ENCODE data around the gene ATP6V0E2.
"Not testable (repeated sequence)": the region's sequence is repeated elsewhere in the genome, so short reads cannot be mapped to it uniquely, and the experiment has no call there.

The ATP6V0E2 gene

DNA sequence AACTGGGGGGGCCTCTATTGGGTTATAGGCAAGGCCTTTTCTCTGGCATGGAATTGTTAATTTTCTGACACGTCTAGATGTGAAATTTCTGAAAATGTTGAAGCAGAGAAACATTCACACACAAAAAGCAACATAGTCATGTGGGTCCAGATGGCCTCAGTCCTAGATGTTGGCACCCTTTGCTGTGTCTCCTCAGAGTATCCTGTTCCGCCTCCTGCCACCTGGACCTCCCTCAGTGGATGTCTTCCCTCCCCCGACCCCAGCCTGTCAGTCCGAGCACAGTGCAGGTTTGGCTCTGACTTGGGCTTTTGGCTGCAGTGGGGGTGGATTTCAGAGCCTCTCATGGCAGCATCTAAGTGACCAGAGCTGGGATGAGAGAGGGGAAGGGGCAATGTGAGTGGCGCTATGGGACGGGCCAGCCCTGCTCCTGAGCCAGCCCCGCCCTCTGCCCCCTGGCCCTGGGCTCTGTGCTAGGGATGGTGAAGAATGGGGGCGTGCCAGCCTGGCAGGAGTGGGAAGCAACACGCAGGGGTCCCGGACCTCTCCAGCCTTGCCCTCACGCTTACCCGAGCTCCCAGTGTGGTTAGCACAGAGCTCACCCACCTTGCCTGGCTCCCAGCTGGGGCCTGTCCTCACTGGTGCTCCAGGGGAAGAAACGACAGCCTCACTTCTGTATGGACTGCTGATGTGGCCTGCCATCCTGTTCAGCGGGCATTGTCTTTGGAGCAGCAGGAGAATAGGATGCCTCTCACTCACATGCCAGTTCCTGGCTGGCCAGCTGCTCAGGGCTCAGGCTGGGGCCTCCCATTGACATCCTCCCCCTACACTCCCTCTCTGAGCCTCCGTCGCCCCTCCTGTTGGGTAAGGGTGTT, 6.2 kb downstream of the ATP6V0E2 start:
- DNase-seq (ENCODE audit: low read depth in 3 of 3), result no peak

DNA sequence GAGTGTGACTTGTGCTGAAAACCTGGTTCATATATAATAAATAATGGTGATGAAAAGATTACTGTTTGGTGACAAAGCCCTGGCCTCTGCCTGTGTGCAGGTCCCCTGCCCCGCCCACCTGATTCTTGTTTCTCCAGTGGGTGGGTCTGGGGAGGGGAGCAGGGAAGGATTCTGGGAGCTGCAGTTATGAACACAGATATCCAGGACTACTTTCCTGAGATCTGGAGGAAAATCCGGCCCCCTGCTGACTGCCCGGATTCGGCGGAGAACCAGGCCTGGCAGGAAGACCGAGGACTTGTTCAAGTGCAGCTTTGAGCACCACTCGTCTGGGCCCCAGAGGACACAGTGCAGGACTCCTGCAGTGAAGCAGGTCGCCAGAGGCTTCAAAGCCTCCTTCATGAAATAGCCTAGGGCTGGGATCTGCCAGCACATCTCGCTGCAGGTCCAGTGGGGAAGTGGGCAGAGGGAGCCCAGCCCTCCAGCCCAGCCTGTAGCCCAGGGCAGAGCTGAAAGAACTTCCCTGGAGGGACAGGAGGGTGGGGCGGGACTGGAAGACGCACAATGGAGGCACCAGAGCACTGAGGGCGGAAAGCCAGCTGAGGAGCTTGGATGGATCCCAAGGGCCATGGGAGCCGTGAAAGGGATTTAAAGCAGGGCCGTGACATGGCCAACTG, 7.0 kb downstream of the ATP6V0E2 start:
- DNase-seq (ENCODE audit: low read depth in 3 of 3), result no peak

DNA sequence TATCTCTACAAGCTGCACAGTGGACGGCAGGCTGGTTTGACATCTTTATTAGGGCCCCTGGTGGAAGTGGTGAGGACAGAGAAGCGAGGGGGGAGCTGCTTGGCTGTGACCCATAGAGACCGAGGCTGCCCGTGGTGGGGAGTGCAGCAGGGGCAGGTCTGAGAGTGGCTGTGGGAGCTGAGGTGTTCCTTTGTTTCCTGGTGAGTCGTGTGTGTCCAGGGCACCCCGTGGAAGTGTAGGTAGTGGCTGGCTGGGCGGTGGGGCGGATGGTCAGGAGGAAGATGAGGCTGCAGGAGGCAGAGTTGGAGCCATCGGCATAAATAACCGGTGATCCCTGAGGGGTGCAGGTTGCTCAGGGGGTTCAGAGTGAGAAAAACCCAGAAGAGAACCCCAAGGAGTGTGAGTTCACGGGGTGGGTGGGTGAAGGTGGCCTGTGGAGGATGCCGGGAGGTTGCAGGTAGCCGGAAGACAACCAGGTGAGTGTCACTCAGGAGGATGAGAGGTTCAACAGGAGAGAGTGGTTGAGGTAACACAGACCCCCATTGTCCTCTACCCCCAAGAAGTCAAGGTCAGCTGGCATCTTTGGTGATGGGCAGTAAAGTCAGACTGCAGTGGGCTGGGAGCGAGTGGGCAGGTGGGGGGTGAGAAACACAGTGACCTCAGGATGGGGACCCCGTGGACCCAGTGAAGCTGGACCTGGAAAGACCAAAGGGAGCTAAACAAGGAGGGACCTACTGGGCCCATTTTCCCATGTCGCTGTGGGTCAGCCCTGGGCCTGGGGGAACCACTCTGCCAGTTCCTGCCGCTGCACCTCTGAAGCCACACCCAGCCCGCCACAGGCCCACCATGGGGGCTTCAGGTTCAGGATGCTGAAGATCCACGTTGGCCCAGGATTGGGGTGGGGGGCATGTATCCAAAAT, 7.8 kb downstream of the ATP6V0E2 start:
- DNase-seq (ENCODE audit: low read depth in 3 of 3), result no peak

DNA sequence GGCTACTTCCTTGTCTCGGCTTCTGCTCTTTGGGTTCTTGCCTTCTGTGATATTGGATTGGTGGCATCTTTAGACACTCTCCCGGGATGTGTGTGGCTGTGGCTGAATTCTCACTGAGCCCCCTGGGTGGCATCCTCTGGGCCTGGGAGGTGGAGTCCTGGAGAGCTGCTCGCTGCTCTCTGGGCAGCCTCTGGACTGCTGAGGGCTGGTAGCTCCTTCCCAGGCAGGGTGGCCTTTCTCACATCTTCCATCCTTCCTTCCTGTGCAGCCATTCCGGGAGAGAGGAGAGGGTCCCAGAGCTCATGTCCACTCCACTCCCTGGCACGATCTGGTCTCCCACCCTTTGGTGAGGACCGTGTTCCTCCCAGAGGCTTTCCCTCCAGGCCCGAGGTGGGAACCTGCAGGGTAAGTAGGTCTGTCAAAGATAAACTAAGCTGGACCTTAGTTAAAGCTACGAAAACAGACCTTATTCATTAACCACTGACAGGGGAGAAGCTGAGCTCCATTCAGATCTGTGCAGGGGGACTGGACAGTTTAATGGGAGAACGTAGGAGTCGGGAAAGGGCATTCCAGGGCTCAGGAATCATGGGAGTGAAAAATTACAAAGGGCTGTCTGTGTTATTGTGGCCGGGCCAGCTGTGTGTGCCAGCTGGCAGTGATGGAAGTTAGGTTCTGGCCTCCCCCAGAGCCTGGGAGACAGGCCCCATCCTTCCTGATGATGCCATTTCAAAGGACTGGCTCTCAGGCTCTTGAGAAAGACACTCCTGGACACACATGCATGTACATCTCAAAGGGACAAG, 8.7 kb downstream of the ATP6V0E2 start:
- no peak for DNase-seq (ENCODE audit: low read depth in 3 of 3)

DNA sequence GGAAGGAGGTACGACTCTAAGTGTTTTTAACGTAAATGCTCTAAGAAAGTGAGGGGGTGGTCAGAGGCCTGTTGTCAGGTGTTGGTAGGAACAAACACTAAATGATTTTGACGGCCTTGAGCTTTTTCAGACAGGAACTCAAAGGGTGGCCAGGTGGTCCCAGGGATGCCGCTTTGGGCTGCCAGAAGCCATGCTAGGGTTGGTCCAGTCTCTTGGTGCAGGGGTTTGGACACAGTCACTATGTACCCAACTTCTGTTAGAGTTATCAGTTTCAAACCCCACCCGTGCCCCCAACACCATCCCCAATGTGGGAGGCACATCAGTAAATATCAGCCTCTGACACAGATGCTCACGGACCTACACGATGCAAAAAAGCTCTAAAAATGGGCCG, 9.3 kb downstream of the ATP6V0E2 start:
- DNase-seq (ENCODE audit: low read depth in 3 of 3), result no peak

DNA sequence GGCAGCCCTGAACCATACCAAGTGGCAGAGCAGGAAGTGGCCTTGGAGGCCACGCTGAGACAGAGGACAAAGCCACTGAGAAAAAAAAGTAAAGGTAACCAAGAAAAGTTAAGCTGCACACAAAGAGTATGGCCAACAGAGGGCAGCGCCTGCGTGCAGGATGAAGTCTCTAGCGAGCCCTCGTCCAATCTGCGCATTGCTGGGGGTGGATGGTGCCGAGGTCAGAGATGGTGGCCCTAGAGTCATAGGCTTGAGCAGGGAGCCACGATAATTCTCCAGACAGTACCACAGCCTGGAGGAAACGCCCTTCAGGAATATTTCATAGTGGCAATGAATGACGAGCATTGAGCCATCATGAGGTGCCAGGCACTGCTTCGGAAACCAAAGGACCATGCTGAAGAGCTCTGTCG, 9.7 kb downstream of the ATP6V0E2 start:
- no peak for DNase-seq (ENCODE audit: low read depth in 3 of 3)

DNA sequence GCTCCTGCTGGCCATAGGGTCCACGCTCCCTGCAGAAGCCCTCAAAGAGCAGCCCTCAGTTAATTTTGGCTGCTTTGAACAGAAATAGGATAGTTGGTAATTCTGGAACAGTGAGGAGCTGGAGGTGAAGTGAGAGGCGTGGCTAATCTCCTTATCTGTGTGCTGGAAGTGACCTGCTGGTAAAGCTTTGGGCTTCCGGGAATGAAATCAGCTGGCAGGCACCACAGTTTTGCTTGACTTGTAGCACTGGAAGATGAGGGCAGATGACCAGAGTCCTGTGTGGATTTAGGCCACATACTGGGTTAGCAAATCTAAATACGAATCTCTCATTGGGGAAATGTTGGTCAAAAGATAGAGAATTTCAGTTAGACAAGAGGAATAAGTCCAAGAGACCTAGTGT, 10.2 kb downstream of the ATP6V0E2 start:
- no peak for DNase-seq (ENCODE audit: low read depth in 3 of 3)

DNA sequence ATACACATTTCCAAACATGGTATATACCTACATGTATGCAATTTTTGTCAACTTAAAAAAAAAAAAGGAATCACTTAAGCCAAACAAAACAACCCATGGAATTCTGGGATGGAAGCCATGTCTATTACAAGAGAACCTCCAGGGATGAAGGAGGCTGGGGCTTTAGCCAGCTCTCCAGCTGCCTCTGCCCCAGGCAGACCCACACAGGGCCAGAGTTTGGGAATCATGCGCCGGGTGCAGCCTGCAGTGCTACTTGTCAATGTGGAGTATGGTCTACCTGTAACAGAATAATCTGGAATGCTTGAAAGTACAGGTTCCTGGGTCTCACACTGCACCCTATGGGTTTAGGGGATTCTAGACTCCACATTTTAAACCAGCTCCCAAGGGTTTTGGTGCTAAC, 10.8 kb downstream of the ATP6V0E2 start:
- DNase-seq (ENCODE audit: low read depth in 3 of 3), result no peak

DNA sequence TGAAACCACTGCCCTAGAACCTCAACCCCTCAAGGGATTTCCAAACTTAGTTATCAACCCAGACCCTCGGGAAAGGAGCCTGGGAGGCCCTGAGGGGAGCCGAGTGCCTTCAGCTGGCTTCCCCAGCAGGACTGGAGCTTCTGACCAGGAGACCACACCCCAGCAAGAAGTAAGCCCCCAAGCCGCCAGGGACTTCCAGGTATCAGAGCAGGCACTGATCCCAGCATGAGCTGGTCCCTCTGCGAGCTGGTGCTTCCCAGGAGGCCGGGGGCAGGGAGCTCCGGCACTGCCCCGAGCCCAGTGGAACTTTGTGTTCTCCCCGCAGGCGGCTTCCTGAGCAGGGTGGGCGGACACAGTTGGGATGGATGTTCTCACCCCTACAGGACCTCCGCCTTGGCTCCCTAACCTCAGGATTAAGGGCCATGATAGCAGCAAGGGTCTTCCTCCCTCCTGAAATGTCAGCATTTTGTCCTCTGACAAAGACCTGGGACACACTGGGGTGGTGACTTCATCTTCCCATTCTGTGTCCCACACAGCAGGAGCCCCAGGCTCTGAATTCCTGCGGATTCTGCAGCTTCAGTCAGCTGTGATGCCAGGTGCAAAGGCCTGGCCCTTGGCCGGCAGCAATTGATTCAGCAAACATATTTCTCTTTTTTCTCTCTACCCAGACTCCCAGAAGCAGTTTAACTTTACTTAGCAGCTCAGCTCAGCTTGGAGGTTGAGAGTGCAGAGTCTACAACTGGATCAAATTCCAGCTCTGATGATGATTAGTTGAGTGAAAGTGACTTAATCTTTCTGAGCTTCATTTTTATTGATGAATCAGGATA, 11.6 kb downstream of the ATP6V0E2 start:
- no peak for DNase-seq (ENCODE audit: low read depth in 3 of 3)

DNA sequence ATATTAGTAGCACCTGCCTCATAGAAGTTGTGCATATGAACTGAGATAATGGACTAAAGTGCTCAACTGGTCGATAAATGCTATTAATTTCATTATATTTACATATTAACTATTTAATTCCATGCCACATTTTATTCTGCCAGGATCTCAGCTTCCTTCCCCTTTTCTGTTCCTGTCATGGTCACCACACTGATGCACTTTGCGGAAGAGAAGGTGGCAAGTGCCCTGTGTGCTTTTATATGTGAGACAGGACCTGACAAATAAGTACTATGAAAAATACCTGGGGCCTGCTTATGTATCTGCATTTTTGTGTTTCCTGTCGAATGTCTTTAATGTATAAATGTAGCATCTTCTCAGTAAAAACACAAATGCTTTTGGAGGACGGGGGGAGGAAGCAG, 12.2 kb downstream of the ATP6V0E2 start:
- no peak for DNase-seq (ENCODE audit: low read depth in 3 of 3)

DNA sequence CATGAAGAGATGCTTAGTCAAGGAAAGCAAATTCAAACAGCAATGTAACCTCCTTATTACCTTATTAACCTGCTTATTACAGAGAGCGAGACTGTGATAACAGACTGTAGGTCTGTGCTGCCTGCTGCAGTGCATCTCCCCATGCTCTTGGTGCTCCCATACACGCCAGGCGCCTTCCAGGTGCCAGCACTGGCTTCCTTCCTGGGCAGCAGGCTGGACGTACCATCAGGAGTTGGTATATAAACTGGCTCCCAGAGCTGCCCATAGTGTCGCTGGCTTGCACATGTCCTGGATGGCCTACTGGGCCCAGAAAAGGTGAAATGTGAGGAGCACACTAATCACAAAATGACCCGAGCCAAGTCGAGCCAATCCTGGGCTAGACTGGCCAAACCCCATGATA, 13.5 kb downstream of the ATP6V0E2 start:
- no peak for DNase-seq (ENCODE audit: low read depth in 3 of 3)

DNA sequence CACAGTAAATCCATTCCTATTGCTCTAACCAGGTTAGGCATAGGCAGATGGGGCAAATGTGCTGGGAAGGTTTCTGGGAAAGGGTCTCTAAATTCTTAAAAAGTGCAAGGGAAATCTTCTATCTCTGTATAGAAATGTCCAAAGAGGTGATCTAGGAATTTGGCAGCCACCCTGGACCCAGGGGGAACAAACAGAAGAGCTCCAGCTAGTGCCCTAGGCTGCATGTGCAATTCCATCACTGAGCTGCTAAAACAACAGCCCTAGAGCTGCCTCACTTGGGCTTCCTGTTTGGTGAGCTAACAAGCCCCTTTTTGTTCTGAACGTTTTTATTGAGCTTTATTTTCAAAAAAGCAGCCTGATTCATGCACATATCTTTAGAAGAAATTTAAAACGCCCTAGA, 16.9 kb downstream of the ATP6V0E2 start:
- DNase-seq (ENCODE audit: low read depth in 3 of 3), result not testable (repeated sequence)

DNA sequence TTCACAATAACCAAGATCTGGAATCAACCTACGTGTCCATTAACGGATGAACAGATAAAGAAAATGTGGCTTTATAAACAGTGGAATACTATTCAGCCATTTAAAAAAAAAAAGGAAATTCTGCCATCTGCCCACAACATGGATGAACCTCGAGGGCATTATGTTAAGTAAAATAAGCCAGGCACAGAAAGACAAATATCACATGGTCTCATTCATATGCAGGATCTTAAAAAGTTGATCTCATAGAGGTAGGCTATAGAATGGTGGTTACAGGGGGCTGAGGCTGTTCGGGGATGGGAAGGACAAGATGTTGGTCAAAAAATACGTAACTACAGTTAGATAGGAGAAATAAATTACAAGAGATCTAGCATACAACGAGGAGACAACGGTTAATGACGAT, 21.2 kb downstream of the ATP6V0E2 start:
- DNase-seq (ENCODE audit: low read depth in 3 of 3), result not testable (repeated sequence)

DNA sequence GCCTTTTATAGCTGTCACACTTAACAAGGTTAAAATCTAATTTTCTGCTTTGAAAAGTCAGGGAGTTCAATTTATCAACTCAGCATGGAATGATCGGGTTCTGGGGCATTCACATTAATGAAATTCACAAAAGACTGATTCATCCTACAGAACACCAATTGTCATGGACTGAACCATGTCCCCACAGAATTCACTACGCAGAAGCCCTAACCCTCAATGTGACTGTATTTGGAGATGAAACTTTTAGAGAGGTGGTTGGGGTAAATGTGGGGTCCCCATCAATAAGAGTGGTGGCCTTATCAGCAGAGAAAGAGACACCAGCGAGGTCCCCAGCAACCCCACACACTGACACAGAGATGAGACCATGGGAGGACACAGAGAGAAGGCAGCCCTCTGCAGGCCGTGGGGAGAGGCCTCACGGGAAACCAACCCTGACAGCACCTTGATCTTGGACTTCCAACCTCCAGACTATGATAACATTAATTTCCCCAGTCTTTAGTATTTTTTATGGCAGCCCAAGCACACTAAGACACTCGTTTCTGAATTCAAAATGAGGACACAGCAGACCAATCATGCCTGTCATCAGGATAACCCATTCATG, 34.1 kb downstream of the ATP6V0E2 start:
- DNase-seq (ENCODE audit: low read depth in 3 of 3), result not testable (repeated sequence)

DNA sequence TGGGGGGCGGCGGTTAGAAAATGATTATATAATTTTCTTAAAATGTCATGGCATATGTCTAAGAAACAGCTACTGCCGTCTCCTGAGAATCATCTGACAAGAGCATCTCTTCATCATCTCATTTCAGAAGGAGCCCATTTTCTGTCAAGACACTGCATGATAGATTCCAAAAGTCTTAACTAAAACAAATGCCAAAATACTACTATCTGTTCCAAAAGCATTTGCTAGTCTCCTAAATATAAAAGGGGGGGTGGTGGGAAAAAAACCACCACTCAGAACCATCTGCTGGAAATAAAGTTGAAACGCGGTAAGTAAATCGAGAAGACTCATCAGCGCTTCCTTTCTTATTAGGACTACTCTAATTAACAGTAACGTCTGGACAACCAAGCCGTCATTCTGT, 36.5 kb downstream of the ATP6V0E2 start:
- DNase-seq (ENCODE audit: low read depth in 3 of 3), result not testable (repeated sequence)

DNA sequence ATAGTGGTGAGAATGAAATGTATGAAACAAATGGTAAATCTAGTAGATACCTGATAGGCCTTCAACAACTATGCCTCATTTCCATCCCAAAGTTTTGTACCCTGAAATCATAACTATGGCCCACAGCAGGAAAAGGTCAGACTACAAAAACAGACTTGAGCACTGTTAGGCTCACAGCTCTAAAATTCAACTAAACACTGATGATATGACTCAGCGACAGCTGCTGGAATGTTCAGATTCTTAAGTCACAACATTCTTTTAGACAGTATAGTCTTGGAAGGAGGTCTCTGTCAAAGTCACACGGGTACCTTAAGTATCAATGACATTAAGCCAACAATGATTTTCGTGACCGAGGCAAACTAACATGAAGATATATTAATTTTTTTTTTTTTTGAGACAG, 38.4 kb downstream of the ATP6V0E2 start:
- not testable (repeated sequence) for DNase-seq (ENCODE audit: low read depth in 3 of 3)

DNA sequence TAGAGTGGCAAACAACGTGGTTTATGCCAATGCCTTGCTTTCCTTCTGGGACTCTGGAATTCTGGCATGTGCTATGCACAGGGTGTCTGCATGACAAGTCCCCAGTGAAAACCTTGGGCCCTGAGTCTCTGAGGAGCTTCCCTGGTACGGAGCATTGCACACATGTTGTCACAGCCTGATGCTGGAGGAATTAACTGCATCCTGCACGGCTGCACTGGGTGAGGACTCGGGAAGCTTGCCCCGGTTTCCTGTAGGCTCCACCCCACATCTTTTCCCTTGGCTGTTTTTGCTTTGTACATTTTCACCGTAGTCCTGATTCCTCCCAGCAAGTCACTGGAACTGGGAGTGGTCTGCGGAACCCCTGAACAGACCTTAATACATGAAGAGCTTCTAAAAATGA, 52.6 kb downstream of the ATP6V0E2 start:
- not testable (repeated sequence) for DNase-seq (ENCODE audit: low read depth in 3 of 3)

All from stimulated activated CD4-positive, alpha-beta T cell treated with anti-CD3 and anti-CD28 coated beads, TNF-alpha, amount 100 ng/mL, for 4 hours (primary cell).